ENCODE measurements around the gene COL4A2. TPM values are rescaled to one million over a fixed set of nuclear protein-coding genes. Genes with fewer than 3 reads are reported as not detected.
"Not testable (repeated sequence)": the region's sequence is repeated elsewhere in the genome, so short reads cannot be mapped to it uniquely, and the experiment has no call there.

COL4A2 gene
- total RNA-seq, 2 donors from 2014 or later: 999 to 1,135 TPM

DNA sequence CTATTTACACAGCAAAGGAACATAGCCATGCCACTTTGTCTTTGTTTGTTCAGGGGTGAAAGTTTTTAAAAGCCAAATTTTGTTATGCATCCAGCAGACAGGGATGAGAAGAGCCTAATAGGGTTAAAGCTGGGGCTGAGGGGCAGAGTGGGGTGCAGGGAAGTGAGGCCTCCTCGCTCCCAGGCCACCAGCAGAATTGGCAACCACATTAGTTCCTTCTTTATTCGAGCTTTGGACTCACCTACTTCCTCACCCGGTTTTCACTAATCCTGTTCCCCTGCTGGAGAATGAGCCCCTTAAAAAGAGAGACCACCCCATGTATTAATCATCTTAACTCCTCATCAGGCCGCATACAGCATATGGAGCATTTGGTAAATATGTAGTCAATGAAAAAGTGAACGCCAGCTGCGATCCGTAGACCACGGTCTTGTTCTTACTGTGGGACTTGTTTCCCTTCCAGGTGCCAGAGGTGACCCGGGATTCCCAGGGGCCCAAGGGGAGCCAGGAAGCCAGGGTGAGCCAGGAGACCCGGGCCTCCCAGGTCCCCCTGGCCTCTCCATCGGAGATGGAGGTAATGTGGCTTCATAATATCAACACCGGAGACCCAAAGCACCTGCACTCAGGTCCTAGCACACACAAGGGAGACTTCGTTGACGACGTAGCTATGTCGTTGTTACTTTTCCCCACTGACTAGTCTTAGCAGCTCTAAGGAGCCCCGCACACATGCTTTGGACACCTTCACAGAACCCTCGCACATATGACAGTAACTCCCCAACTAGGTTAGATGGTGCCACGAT lies 142.3 kb downstream of the COL4A2 start:
- Histone ChIP-seq H3K36me3 (peaks cover 71% of the 10 kb centered on the region), H3K4me3 (no peak overlapping the region), H3K4me1 (ENCODE audit: control insufficient read depth in 1 of 2, low read depth in 2 of 2) (no peaks in the 10 kb centered on the region), H3K27ac (peak overlapping the region in 1 of 2 donors; percentile 18), H3K9me3 (no peaks in the 10 kb centered on the region), H3K27me3 (replicated peaks; ENCODE audit: insufficient read depth) (no peaks in the 10 kb centered on the region)
- ATAC-seq (ENCODE audit: insufficient number of reproducible peaks, low FRiP score, low read depth) (no peak), DNase-seq (ENCODE audit: low spot score) (no peak)
- TF ChIP-seq CTCF (IDR thresholded peaks at IDR 0.05): no peak

DNA sequence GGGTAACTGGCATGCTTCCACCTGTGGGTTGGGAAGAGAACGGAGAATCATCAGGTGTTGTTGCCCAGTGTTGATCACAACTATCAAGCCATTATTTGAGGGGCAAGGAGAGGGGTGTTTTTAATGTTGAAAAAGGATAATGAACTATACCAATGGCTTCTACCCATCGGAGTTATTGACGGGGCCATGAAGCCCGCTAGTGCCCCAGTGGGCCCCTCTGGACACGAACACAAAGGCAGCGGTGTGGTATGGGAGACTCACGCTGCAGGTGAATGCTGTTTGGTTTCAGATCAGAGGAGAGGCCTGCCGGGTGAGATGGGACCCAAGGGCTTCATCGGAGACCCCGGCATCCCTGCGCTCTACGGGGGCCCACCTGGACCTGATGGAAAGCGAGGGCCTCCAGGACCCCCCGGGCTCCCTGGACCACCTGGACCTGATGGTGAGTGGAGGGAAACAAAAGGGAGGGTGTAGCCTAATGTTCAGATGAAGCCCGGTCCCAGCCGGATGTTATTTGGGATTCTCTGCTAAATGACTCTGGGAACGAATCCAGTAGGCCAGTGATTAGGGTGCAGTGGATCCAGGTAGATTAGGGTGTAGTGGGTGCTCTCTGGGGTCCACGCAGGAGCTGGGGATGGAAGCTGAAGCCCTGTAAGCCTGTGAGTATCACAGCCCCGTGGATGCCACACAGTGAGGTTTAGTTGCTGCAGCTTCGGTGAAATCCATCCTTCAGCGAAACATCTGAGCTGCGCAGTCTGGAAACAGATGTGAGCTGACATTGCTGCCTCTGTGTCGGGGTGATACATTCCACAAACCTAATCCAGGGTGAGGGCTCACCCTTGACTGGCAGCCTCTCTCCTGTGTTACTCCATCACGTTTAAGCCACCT lies 143.2 kb downstream of the COL4A2 start:
- TF ChIP-seq CTCF (IDR thresholded peaks at IDR 0.05): no peak
- Histone ChIP-seq H3K27ac (peak overlapping the region; percentile 5 to 18), H3K4me1 (ENCODE audit: control insufficient read depth in 1 of 2, low read depth in 2 of 2) (no peaks in the 10 kb centered on the region), H3K27me3 (replicated peaks; ENCODE audit: insufficient read depth) (no peaks in the 10 kb centered on the region), H3K36me3 (peaks cover 71% of the 10 kb centered on the region), H3K4me3 (no peak overlapping the region), H3K9me3 (no peaks in the 10 kb centered on the region)
- DNase-seq (ENCODE audit: low spot score): no peak
- no peak for ATAC-seq (ENCODE audit: insufficient number of reproducible peaks, low FRiP score, low read depth)

- no peaks in the 10 kb centered on the region for H3K4me1 ChIP-seq (ENCODE audit: control insufficient read depth in 1 of 2, low read depth in 2 of 2)
- no peak for TF ChIP-seq CTCF (IDR thresholded peaks at IDR 0.05)
- H3K4me3 ChIP-seq: no peak overlapping the region
- no peaks in the 10 kb centered on the region for H3K27me3 ChIP-seq (replicated peaks; ENCODE audit: insufficient read depth)
- no peak for DNase-seq (ENCODE audit: low spot score)
- no peak overlapping the region for H3K27ac ChIP-seq
- H3K36me3 ChIP-seq: peaks cover 65% of the 10 kb centered on the region
- H3K9me3 ChIP-seq: no peaks in the 10 kb centered on the region
- ATAC-seq (ENCODE audit: insufficient number of reproducible peaks, low FRiP score, low read depth): no peak
Observed at GRCh38 chr13:110450941-110451730, 144.1 kb downstream of the COL4A2 start.

- H3K4me3 ChIP-seq; H3K9me3 ChIP-seq; DNase-seq (ENCODE audit: low spot score); H3K27ac ChIP-seq; H3K4me1 ChIP-seq (ENCODE audit: control insufficient read depth in 1 of 2, low read depth in 2 of 2); H3K27me3 ChIP-seq (replicated peaks; ENCODE audit: insufficient read depth); ATAC-seq (ENCODE audit: insufficient number of reproducible peaks, low FRiP score, low read depth): not testable (repeated sequence)
- peaks cover 61% of the 10 kb centered on the region for H3K36me3 ChIP-seq
Observed at GRCh38 chr13:110453091-110453490, 146.0 kb downstream of the COL4A2 start.

DNA sequence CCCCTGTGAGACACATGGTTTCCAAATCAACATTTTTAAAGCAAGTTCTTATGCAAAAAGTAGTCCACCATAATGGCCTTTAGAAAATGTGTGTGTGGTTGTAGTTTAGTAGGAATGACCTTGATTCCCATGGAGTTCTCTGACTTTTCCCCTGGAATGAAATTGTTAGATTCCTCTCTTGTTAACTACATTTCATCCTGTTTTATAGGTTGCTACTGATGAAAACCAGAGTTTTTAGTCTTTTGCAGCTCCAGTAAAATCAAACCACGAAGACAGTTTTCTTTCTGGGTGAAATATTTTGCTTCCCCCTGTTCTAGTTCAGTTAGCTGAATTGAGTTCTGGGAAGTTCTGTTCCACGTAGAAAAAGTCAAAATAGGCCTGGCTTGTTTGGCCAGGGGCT lies 146.7 kb downstream of the COL4A2 start:
- Histone ChIP-seq H3K27ac (no peak overlapping the region), H3K36me3 (peaks cover 68% of the 10 kb centered on the region), H3K4me1 (ENCODE audit: control insufficient read depth in 1 of 2, low read depth in 2 of 2) (no peaks in the 10 kb centered on the region), H3K4me3 (no peak overlapping the region), H3K9me3 (no peaks in the 10 kb centered on the region), H3K27me3 (replicated peaks; ENCODE audit: insufficient read depth) (no peaks in the 10 kb centered on the region)
- TF ChIP-seq CTCF (IDR thresholded peaks at IDR 0.05): no peak
- ATAC-seq (ENCODE audit: insufficient number of reproducible peaks, low FRiP score, low read depth) (no peak), DNase-seq (ENCODE audit: low spot score) (no peak)
